ENCODE data around the gene RFX3. TPM values are rescaled to one million over a fixed set of nuclear protein-coding genes. Genes with fewer than 3 reads are reported as not detected.

Gene RFX3
- total RNA-seq, 1 donor from 2014 or later = 12.1 TPM

DNA sequence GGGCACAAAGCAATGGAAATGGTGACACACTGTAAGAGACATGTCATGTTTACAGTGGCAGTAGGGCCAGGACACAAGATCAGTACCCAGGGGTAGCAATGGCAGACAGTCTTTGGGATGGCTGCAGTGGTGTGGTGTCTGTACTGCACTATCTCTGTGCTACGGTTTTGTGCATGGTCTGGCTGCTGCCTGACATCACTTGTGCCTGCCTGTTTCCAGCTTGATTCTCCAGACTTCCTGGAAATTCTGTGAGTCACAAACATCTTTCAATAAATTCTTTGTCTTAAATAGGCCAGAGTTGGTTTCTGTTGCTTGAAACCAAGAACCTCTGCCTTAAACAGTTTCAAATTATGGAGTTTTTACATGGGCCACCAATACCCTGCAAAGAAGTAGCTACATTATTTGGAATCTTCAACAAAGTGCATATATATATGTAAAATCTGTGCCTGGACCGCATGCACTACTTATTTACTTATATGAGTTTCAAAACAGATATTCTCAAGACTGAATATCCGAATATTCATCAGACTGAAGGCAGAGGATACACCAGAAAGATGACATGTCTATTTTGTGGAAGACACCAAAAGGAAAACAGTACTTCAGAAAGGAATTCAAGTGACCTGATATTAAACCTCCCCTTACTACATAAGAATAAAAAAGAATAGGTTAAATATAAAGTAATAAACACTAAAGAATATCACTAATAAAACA, 188.1 kb downstream of the RFX3 start:
- peaks cover 6% of the 10 kb centered on the region for H3K4me1 ChIP-seq (ENCODE audit: insufficient read depth, low read length)
- H3K9ac ChIP-seq (ENCODE audit: low read length) = no peak overlapping the region
- Mint-ChIP-seq H3K27me3 (ENCODE audit: low read depth, unreplicated experiment) (no peaks in the 10 kb centered on the region), H3K4me1 (ENCODE audit: low read depth, unreplicated experiment) (peaks cover 16% of the 10 kb centered on the region), H3K4me3 (ENCODE audit: unreplicated experiment) (no peak overlapping the region), H3K9me3 (ENCODE audit: unreplicated experiment) (peaks cover 2% of the 10 kb centered on the region), H3K36me3 (ENCODE audit: low read depth, unreplicated experiment) (no peaks in the 10 kb centered on the region), H3K27ac (ENCODE audit: unreplicated experiment) (peak overlapping the region; percentile 90)
- H2AFZ ChIP-seq (ENCODE audit: low read depth, low read length) = peak overlapping the region; percentile 48
- H3K27me3 ChIP-seq (ENCODE audit: insufficient read depth, low read length) = no peaks in the 10 kb centered on the region
- no peaks in the 10 kb centered on the region for H3K79me2 ChIP-seq (ENCODE audit: insufficient read depth, low read length)
- no peak overlapping the region for H3K4me3 ChIP-seq (ENCODE audit: insufficient read depth, low read depth, low read length)
- FAIRE-seq (no peak), DNase-seq (ENCODE audit: low read depth) (peak; percentile 72)
- H3K9me3 ChIP-seq (ENCODE audit: insufficient read depth, low read depth, low read length) = no peaks in the 10 kb centered on the region
- no peak overlapping the region for H3K4me2 ChIP-seq (ENCODE audit: low read length)
- no peak for TF ChIP-seq EZH2 (IDR thresholded peaks at IDR 0.05; ENCODE audit: insufficient read depth, low read length)
- no peak for TF ChIP-seq CTCF (IDR thresholded peaks at IDR 0.05; ENCODE audit: insufficient read depth, low read depth, low read length)
- H3K36me3 ChIP-seq (ENCODE audit: insufficient read depth, low read length) = no peaks in the 10 kb centered on the region
- H4K20me1 ChIP-seq (ENCODE audit: insufficient read depth, low read length) = no peaks in the 10 kb centered on the region
- H3K27ac ChIP-seq (ENCODE audit: low read depth, low read length) = no peak overlapping the region

- Histone ChIP-seq H2AFZ (ENCODE audit: low read depth, low read length) (no peak overlapping the region), H3K9ac (ENCODE audit: low read length) (no peak overlapping the region), H3K4me1 (ENCODE audit: insufficient read depth, low read length) (peaks cover 6% of the 10 kb centered on the region), H4K20me1 (ENCODE audit: insufficient read depth, low read length) (no peaks in the 10 kb centered on the region), H3K4me2 (ENCODE audit: low read length) (no peak overlapping the region), H3K36me3 (ENCODE audit: insufficient read depth, low read length) (no peaks in the 10 kb centered on the region), H3K27ac (ENCODE audit: low read depth, low read length) (no peak overlapping the region), H3K9me3 (ENCODE audit: insufficient read depth, low read depth, low read length) (no peaks in the 10 kb centered on the region), H3K4me3 (ENCODE audit: insufficient read depth, low read depth, low read length) (no peak overlapping the region), H3K27me3 (ENCODE audit: insufficient read depth, low read length) (no peaks in the 10 kb centered on the region), H3K79me2 (ENCODE audit: insufficient read depth, low read length) (no peaks in the 10 kb centered on the region)
- Mint-ChIP-seq H3K27me3 (ENCODE audit: low read depth, unreplicated experiment) (no peaks in the 10 kb centered on the region), H3K4me1 (ENCODE audit: low read depth, unreplicated experiment) (peaks cover 13% of the 10 kb centered on the region), H3K4me3 (ENCODE audit: unreplicated experiment) (no peak overlapping the region), H3K9me3 (ENCODE audit: unreplicated experiment) (peaks cover 2% of the 10 kb centered on the region), H3K27ac (ENCODE audit: unreplicated experiment) (peak overlapping the region; percentile 70), H3K36me3 (ENCODE audit: low read depth, unreplicated experiment) (no peaks in the 10 kb centered on the region)
- no peak for DNase-seq (ENCODE audit: low read depth)
- no peak for TF ChIP-seq CTCF (IDR thresholded peaks at IDR 0.05; ENCODE audit: insufficient read depth, low read depth, low read length)
- TF ChIP-seq EZH2 (IDR thresholded peaks at IDR 0.05; ENCODE audit: insufficient read depth, low read length) = no peak
- FAIRE-seq = no peak
Observed at GRCh38 chr9:3336951-3337350, 188.8 kb downstream of the RFX3 start.

DNA sequence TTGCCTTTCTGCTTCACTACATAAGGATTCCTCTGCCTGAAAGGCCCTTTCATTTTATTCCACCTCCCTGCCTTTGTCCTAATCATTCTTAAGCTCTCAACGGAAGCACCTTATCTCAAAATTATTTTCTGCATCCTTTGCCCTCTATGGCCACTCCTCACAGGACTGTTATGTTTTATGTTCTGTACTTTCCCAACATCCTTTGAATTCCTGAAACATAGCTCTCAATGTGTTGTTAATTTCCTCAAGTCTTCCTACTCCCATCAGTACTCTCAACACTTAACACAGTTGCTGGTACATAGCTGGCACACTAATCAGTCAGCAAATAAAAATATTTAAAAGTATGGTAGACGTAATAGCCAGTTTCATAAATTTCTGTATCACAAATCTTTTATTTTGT, 193.0 kb downstream of the RFX3 start:
- H3K27me3 ChIP-seq (ENCODE audit: insufficient read depth, low read length) = no peaks in the 10 kb centered on the region
- Mint-ChIP-seq H3K27me3 (ENCODE audit: low read depth, unreplicated experiment) (no peaks in the 10 kb centered on the region), H3K27ac (ENCODE audit: unreplicated experiment) (no peak overlapping the region), H3K9me3 (ENCODE audit: unreplicated experiment) (no peaks in the 10 kb centered on the region), H3K4me3 (ENCODE audit: unreplicated experiment) (no peak overlapping the region), H3K4me1 (ENCODE audit: low read depth, unreplicated experiment) (peaks cover 8% of the 10 kb centered on the region), H3K36me3 (ENCODE audit: low read depth, unreplicated experiment) (no peaks in the 10 kb centered on the region)
- FAIRE-seq (peak; percentile 17), DNase-seq (ENCODE audit: low read depth) (no peak)
- H3K36me3 ChIP-seq (ENCODE audit: insufficient read depth, low read length) = no peaks in the 10 kb centered on the region
- peaks cover 6% of the 10 kb centered on the region for H3K4me1 ChIP-seq (ENCODE audit: insufficient read depth, low read length)
- no peaks in the 10 kb centered on the region for H3K9me3 ChIP-seq (ENCODE audit: insufficient read depth, low read depth, low read length)
- H3K79me2 ChIP-seq (ENCODE audit: insufficient read depth, low read length) = no peaks in the 10 kb centered on the region
- H3K4me2 ChIP-seq (ENCODE audit: low read length) = no peak overlapping the region
- H3K4me3 ChIP-seq (ENCODE audit: insufficient read depth, low read depth, low read length) = no peak overlapping the region
- no peaks in the 10 kb centered on the region for H4K20me1 ChIP-seq (ENCODE audit: insufficient read depth, low read length)
- no peak for TF ChIP-seq EZH2 (IDR thresholded peaks at IDR 0.05; ENCODE audit: insufficient read depth, low read length)
- H3K27ac ChIP-seq (ENCODE audit: low read depth, low read length) = no peak overlapping the region
- H3K9ac ChIP-seq (ENCODE audit: low read length) = no peak overlapping the region
- H2AFZ ChIP-seq (ENCODE audit: low read depth, low read length) = no peak overlapping the region

Measured in astrocyte (in vitro differentiated cells and primary cell).